Kidney (tissue), 14 donors: Measurements from ENCODE around the gene LRRC28. TPM values are rescaled to one million over a fixed set of nuclear protein-coding genes. Genes with fewer than 3 reads are reported as not detected.

Source experiments
- DNase-seq, 5 donors: peaks; one replicate each; pipeline ENCODE4 v3.0.0-alpha.2; 2013 to 2020
- FAIRE-seq: peaks from 2 replicates; lab custom pipeline; 2012; peaks lifted over from hg19 to GRCh38; lab: Jason Lieb, UNC
- H3K27ac ChIP-seq, 2 donors: one replicate each; pipeline ENCODE4 v1.7.0; 2013; ENCODE audit warnings: low read depth in 2 of 2, low read length in 2 of 2, inconsistent platforms in 1 of 2
- H3K27me3 ChIP-seq: one replicate; pipeline ENCODE4 v1.7.1; 2013; ENCODE audit warnings: low read length, inconsistent platforms; ENCODE audit not compliant: control insufficient read depth, insufficient read depth
- H3K36me3 ChIP-seq, 3 donors: one replicate each; pipeline versions ENCODE4 v1.7.0 to v1.7.1; 2013; ENCODE audit warnings: low read length in 3 of 3, control low read depth in 1 of 3, inconsistent platforms in 1 of 3; ENCODE audit not compliant: insufficient read depth in 3 of 3, control insufficient read depth in 2 of 3
- H3K4me1 ChIP-seq, 3 donors: one replicate each; pipeline versions ENCODE4 v1.7.0 to v1.7.1; 2013; ENCODE audit warnings: low read length in 3 of 3, inconsistent platforms in 1 of 3, low read depth in 1 of 3; ENCODE audit not compliant: control insufficient read depth in 2 of 3, insufficient read depth in 2 of 3
- H3K4me3 ChIP-seq, 3 donors: one replicate each; pipeline versions ENCODE4 v1.7.0 to v1.8.1; 2013; ENCODE audit warnings: low read length in 3 of 3, control low read depth in 1 of 3, inconsistent platforms in 1 of 3
- H3K9ac ChIP-seq, 3 donors: one replicate each; pipeline versions ENCODE4 v1.7.0 to v1.7.1; 2013; ENCODE audit warnings: low read length in 3 of 3, control low read depth in 1 of 3, inconsistent platforms in 1 of 3
- H3K9me3 ChIP-seq, 3 donors: one replicate each; pipeline versions ENCODE4 v1.7.0 to v1.7.1; 2013; ENCODE audit warnings: low read length in 3 of 3, control low read depth in 1 of 3, inconsistent platforms in 1 of 3; ENCODE audit not compliant: control insufficient read depth in 2 of 3, insufficient read depth in 1 of 3
- intact Hi-C: fragments of 100-400 bp; cut with DNase I; formaldehyde crosslinking; loops from one replicate; pipeline ENCODE4 v1.11.1; 2022
- polyA plus RNA-seq: library from polyadenylated mRNA; stranded (reverse); fragments of 350-450 nt; fragmentation: Illumina TruSeq; extraction: RNeasy Lipid Tissue Mini Kit (QIAGEN cat#74804); gene quantifications from one replicate; pipeline ENCODE4 v1.2.3, GENCODE V29; 2014; ENCODE audit warnings: low read depth, low replicate concordance; ENCODE audit not compliant: insufficient read depth
- total RNA-seq: library from RNA; stranded (reverse); fragmentation: NEBNext Ultra II Directional; extraction: Animal tissue kit (Norgen Biotek cat#: 25700); gene quantifications from one replicate; pipeline ENCODE4 v1.2.1, GENCODE V29; 2021
- TF ChIP-seq, protein P1 (sequence below): IDR thresholded peaks from 3 replicates; pipeline ENCODE4 v1.5.1; 2012; ENCODE audit warnings: mild to moderate bottlenecking, moderate library complexity, borderline replicate concordance; ENCODE audit not compliant: insufficient read depth; ENCODE audit errors: extremely low read depth
- donor health status: control.
- donor health status: control.
- donor health status: control.
- donor health status: control.
- donor health status: control.
- donor health status: DM: yes; HTN: yes; CAD: no.
- donor health status: Normal renal cell carcinoma (clear cell type).

The LRRC28 gene
- total and polyA plus RNA-seq, 2 donors from 2014 or later, result 25.5 to 34.7 TPM

DNA sequence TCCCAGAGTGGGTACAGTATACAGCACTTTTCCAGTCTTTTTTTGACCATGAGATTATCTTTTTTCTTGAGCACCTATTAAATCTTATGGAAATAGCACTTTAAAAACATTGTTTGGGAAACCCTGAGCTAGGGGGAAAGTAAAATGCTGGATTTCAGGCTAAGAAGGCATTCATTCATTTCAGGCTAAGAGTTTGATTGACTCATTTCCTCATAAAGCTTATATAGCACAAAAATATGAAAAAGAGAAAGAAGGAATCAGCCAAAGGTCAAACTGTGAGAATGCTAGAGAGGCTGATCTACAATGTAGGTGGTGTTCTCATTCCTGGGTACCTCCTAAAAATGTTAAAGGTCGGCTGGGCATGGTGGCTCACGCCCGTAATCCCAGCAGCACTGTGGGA lies 12.4 kb upstream of the LRRC28 start:
- Histone ChIP-seq H3K9ac (no peak overlapping the region), H3K36me3 (no peaks in the 10 kb centered on the region), H3K9me3 (no peaks in the 10 kb centered on the region), H3K4me1 (no peaks in the 10 kb centered on the region), H3K4me3 (no peak overlapping the region), H3K27me3 (no peaks in the 10 kb centered on the region), H3K27ac (no peak overlapping the region)
- FAIRE-seq (no peak), DNase-seq (no peak)
- TF ChIP-seq, protein P1, sequence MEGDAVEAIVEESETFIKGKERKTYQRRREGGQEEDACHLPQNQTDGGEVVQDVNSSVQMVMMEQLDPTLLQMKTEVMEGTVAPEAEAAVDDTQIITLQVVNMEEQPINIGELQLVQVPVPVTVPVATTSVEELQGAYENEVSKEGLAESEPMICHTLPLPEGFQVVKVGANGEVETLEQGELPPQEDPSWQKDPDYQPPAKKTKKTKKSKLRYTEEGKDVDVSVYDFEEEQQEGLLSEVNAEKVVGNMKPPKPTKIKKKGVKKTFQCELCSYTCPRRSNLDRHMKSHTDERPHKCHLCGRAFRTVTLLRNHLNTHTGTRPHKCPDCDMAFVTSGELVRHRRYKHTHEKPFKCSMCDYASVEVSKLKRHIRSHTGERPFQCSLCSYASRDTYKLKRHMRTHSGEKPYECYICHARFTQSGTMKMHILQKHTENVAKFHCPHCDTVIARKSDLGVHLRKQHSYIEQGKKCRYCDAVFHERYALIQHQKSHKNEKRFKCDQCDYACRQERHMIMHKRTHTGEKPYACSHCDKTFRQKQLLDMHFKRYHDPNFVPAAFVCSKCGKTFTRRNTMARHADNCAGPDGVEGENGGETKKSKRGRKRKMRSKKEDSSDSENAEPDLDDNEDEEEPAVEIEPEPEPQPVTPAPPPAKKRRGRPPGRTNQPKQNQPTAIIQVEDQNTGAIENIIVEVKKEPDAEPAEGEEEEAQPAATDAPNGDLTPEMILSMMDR, result no peak
- intact Hi-C loops, result no loop called here

DNA sequence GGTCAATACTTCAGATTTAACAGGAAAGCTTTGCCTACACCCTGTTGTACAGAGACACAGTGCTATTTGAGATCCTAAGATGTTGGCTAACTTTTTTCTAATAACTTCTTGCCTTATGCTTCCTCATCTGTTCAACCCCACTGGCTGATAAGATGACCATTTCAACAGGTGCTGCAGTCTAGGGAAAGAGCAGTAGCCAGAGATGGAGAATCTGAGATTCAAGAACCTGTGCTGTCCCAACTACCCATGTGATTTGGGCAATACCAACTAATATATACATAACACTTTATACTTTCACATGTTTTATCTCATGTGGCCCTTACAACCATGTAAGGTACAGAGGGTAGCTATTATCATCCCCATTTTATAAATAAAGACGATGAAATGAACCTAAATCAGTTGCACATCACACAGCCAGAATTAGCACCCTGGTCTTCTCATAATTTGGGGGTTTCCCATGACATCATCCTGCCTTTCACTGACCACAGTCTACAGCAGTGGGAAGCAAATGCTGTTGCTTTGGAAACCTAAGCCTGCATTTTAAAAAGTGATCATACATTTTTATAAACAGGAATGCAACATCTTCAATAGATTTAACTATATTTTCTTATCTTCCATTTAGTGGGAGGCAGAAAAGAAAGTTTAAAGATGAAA lies 11.6 kb upstream of the LRRC28 start:
- Histone ChIP-seq H3K27ac (no peak overlapping the region), H3K27me3 (no peaks in the 10 kb centered on the region), H3K36me3 (no peaks in the 10 kb centered on the region), H3K9ac (no peak overlapping the region), H3K4me1 (no peaks in the 10 kb centered on the region), H3K9me3 (no peaks in the 10 kb centered on the region), H3K4me3 (no peak overlapping the region)
- FAIRE-seq (no peak), DNase-seq (no peak)
- intact Hi-C loops, result no loop called here
- TF ChIP-seq, protein P1, result no peak

DNA sequence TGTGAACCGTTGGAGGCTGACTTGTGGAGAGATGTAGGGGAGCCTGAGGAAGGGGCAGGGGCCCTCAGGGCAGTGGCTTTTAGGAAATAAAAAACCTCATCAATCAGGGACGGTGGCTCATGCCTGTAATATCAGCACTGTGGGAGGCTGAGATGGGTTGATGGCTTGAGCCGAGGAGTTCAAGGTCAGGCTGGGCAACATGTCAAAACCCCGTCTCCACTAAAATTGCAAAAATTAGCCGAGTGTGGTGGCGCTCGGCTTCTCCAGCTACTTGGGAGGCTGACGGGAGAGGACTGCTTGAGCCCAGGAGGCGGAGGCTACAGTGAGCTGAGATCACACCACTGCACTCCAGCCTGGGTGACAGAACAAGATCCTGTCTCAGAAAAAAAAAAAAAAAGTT lies 9.5 kb upstream of the LRRC28 start:
- TF ChIP-seq, protein P1, result no peak
- intact Hi-C loops, result no loop called here
- Histone ChIP-seq H3K4me1 (no peaks in the 10 kb centered on the region), H3K27me3 (no peaks in the 10 kb centered on the region), H3K27ac (no peak overlapping the region), H3K9ac (no peak overlapping the region), H3K4me3 (no peak overlapping the region), H3K9me3 (no peaks in the 10 kb centered on the region), H3K36me3 (no peaks in the 10 kb centered on the region)
- FAIRE-seq (no peak), DNase-seq (no peak)

DNA sequence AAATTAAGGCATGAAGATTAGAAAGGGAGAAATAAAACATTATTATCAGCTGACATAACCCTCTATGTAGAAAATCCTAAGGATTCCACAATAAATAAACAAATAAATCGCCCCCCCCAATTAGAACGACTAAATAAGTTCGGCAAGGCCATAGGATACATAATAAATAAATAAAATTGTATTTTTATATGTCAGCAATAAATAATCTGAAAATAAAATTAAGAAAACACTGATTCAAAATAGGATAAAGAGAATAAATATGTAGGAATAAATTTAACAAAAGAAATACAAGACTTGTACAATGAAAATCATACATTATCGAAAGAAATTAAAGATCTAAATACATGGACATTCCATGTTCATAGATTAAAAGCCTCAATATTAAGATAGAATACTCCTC lies 7.0 kb upstream of the LRRC28 start:
- intact Hi-C loops, result no loop called here
- no peak overlapping the region for H3K27ac ChIP-seq
- TF ChIP-seq, protein P1, result no peak
- H3K9me3 ChIP-seq, result no peaks in the 10 kb centered on the region
- H3K4me1 ChIP-seq, result peaks cover 0 to 7% (median 4%) of the 10 kb centered on the region in 3 donors
- no peaks in the 10 kb centered on the region for H3K36me3 ChIP-seq
- DNase-seq, result no peak
- H3K4me3 ChIP-seq, result no peak overlapping the region
- H3K9ac ChIP-seq, result no peak overlapping the region
- no peaks in the 10 kb centered on the region for H3K27me3 ChIP-seq
- FAIRE-seq, result peak; percentile 74
